Stimulated activated CD8-positive, alpha-beta memory T cell treated with anti-CD3 and anti-CD28 coated beads, Interleukin-4, amount 100 ng/mL, for 24 hours (primary cell): ENCODE results near the gene MAML3.

Experiments
- DNase-seq: peaks from one replicate; pipeline ENCODE4 v3.0.0-alpha.2; 2020; ENCODE audit warnings: low read depth

The MAML3 gene

GRCh38 chr4:140156529-140157171 lies 2.7 kb upstream of the MAML3 start:
- no peak for DNase-seq

DNA sequence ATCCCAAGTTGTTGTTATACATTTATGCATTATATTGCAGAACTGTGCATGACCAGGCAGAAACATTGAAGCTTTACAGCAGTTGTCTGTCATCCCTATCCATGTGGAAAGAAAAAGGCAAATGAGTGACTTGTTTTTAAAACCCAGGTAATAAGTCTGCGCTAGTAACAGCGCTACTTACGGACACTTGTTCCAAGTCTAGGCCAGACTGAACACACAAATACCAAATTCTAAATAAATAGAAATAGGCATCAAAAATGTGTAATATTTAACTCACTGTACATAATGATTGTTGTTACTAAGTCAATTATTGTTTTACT lies 548 bp upstream of the MAML3 start:
- DNase-seq, result no peak

GRCh38 chr4:140153419-140153717 lies 616 bp downstream of the MAML3 start:
- no peak for DNase-seq

GRCh38 chr4:140152751-140153418 lies 1.1 kb downstream of the MAML3 start:
- peak; percentile 11 for DNase-seq

- DNase-seq, result peak; percentile 66
Measured at GRCh38 chr4:140152013-140152703, 1.8 kb downstream of the MAML3 start.

- peak; percentile 37 for DNase-seq
Measured at GRCh38 chr4:140151699-140152012, 2.3 kb downstream of the MAML3 start.

GRCh38 chr4:140150886-140151698 lies 2.9 kb downstream of the MAML3 start:
- DNase-seq, result peak; percentile 52

DNA sequence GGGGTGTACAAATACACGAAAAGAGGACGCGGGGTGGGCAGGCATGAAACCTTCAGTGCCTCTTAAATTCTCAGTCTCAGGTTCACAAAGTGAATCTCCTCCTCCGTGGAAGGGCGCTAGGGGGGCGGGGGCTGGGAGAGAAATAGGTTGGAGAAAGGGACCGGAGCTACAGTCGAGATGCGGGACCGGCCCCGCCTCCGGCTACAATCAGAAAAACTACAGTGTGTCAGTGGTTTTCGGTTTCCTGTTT lies 3.4 kb downstream of the MAML3 start:
- DNase-seq, result no peak

DNA sequence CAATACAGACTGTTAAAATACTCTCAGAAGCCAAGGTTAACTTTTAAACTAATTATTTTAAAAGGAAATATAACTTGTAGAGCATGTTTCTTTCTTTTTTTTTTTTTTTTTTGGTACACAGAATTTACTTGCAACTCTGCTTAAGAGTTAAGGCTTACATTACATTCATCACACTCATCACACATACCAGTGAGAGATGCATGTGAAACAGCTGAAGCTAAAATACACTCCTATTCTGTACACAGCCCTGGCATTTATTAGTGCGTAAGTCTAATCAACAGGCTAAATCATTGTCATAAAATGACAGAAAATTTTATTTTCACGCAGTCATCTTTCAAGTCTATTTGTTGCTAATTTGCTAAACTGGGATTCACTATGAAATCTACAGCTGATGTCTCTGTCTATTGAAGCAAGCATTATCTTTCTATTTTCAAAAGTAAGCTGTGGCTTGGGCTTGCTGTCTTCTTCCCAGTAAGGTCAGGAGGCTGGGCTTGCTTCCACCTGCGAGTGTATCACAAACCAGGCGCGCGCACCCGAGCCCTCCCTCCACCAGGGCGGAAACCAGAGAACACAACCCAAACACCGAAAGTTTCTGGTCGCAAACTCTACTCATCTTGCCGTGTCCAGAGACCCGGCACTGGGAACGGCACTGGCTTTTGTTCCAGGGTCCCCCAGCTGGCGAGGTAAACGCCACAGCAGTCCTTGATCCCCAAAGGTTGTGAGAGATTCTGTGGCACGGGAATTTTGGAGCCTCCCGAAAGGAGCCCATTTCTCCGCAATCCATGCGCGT lies 3.9 kb downstream of the MAML3 start:
- peak; percentile 36 for DNase-seq

GRCh38 chr4:140144050-140144449 lies 9.9 kb downstream of the MAML3 start:
- DNase-seq, result no peak

DNA sequence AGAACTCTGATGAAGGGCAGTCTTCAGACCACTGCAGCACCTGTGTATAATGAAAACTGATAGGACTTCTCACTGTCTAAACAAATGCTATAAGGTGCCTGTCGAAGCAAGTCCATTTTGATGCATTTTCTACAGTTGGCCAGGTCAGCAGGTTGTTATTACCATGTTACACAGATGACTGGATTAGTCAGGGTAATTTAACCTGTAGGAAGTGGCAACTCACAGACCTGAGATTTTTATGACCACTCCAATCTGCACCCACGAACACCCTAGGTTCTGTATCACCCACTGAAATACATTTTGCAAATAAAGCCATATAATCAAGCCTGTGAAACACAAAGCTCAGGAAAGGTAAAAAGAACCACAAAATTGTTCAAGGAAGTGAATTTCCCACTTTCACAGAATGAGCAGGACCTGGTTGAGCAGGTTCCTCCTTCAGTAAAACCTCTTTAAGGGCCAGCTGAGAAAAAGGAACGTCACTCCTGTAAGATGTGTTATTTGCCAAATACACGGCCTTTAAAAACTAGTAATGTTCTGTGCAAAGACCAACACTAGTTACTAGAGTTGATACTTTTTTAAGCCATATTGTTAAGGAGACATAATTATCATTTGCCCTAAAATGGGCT lies 12.7 kb downstream of the MAML3 start:
- no peak for DNase-seq

DNA sequence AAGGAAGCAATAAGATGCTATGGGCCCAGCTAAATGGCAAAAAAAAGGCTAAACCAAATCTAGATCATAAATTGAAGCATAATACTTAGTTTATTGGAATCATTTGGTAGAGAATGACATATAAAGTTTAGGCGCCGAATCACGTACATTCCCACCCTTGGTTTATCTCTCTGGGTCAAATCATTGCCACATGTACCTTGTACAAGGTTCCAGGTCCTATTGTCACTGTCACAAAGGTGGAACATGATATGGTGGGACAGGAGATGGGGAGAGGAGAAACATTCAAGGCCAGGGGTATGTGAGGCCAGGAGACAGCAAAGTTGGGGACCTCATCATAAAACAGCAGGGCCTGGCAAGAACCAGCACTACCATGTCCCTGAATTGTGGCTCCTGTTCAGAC lies 13.4 kb downstream of the MAML3 start:
- no peak for DNase-seq

- no peak for DNase-seq
Measured at GRCh38 chr4:140138428-140138827, 15.6 kb downstream of the MAML3 start.

DNA sequence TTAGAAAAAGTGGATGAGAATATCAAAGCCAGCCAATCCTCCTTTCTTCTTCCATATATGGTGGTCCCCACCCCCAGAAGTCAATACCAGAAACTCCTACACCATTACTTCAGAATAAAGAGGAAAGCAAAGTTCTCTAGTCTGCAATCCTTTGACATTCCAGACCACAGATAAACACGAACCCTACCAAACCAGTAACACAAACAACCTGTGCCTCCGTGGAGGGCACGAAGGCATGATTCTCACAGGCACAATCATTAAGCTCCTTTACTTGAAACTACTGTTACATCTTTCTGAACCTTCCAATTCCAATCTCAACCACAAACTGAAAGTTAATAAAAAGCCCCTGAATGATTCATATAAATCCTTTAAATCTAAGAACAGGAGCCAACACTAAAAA lies 16.3 kb downstream of the MAML3 start:
- DNase-seq, result no peak

GRCh38 chr4:140136509-140136908 lies 17.5 kb downstream of the MAML3 start:
- DNase-seq, result no peak

DNA sequence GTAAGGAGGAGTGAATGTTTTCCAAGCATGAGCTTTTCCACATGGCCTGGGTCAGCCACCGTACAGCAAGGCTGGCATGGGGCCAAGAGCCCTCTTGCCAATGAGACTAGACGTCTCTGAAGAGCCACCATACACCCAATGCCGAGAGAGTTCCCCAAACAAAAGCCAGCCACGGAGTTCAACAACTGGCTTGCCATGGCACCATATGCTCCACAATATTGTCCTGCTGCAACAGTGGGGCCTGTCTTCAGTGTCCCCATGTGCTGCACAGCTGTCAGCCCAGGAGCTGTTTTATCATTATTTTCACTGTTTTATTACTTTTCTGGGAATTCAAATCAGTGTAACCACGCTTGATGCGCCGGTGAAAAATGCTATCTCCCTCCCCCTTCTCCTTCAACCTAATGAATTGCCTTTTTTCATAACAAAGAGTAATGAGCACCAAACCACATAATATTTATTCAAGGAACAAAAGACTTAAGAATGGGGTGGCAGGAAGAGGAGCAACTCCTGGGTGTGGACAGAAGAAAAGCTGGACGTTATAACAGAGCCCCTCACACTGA lies 18.4 kb downstream of the MAML3 start:
- DNase-seq, result no peak

DNA sequence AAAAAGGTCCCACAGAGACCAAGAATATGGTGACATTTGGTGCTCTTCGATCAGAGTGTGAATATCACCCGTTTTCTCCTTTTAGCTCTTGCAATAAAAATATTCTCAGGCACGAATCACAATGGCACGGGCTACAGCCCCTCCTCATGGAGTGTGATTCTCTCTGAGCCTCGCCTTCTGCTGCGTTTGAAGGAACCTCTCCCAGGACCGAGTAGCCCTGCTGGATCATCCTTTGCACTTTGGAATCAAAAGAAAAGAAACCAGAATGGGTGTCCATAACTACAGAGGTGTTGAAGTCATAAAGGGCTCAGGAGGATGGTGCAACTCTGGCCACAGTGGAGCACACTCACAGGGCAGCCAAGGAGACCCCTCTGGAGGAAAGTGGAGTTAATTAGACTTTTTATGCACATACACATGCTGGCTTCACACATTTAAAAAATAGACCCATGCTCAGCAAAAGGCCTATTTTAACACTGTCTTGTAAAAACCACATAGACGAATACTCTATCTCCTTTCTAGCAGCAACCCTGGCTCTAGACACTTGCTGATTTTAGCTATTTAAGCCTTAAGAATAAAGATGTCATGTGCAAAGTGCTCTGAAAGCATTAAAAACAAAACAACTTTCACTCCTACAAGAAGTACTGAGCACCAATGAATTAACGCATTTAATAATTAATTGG lies 19.1 kb downstream of the MAML3 start:
- DNase-seq, result no peak

DNA sequence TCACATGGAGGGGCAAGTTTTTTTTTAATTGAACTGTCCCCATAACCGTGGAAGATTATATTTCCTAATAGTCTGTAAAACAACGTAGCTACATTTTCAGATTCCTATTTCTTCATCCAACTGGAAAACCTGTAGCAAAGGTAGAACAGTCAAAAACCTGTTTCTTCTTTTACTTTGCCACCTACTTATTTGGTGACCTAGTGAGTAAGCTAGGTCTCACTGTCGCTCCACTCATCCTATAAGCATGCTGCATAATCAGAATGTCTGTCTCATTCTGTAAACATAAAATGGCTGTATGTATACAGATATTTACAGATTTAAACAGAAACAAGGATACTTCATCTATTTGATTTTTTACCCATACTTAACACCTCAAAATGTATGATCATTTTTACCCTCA lies 20.4 kb downstream of the MAML3 start:
- DNase-seq, result no peak

DNA sequence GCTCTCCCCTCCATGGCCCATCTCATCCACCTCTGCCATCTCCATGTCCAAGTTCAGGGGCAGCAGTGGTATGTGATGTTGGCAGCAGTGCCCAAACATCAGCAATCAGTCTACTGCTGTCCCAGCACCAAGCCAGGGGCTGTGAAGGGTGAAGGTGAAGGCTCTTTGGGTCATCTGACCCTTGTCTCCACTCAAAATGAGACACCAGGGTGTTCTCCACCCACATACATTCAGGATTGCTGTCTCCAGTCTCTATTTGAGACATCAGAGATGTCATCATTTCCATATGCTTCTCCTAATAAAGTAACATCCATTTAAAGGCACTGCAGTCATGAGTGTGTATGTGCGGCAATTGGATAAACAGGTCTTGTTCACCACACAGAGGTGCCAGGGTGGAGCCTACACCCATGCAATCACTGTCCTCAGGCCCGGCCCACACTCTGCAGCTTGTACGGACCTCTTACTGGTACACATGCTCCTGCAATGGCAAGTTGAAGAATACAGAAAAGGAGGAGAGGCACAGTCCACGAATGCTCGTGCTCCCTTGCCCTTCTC lies 22.2 kb downstream of the MAML3 start:
- DNase-seq, result no peak

- DNase-seq, result no peak
Measured at GRCh38 chr4:140130677-140131076, 23.3 kb downstream of the MAML3 start.

DNA sequence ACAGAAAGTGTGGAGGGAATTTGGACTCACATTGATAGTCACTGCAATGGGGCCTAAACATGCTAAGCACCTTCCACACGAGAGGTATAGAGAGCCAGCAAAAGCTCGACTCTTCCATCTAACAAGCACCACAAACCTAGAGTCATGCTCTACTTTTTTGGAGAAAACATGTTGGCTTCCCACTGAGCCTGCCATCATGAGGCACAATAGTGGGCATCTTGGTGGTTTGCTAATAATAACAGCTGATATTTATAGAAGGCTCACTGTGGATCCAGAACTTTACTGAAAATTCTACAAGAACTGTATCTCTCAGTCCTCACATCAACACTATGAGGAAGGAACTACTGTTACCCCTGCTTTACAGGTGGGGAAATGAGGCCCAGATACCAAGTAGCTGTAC lies 26.6 kb downstream of the MAML3 start:
- no peak for DNase-seq
